GM19468 (cell line): Measurements from ENCODE around the gene B3GNT8.
"Not testable (repeated sequence)": the region's sequence is repeated elsewhere in the genome, so short reads cannot be mapped to it uniquely, and the experiment has no call there.

Source experiments
- ATAC-seq: cut with Tn5 transposase; IDR thresholded peaks from one replicate; pipeline ENCODE4 v1.9.1; 2021; ENCODE audit warnings: mild to moderate bottlenecking, moderate library complexity, moderate number of reproducible peaks; ENCODE audit not compliant: unreplicated experiment; ENCODE audit errors: extremely low read depth

The B3GNT8 gene, protein sequence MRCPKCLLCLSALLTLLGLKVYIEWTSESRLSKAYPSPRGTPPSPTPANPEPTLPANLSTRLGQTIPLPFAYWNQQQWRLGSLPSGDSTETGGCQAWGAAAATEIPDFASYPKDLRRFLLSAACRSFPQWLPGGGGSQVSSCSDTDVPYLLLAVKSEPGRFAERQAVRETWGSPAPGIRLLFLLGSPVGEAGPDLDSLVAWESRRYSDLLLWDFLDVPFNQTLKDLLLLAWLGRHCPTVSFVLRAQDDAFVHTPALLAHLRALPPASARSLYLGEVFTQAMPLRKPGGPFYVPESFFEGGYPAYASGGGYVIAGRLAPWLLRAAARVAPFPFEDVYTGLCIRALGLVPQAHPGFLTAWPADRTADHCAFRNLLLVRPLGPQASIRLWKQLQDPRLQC

DNA sequence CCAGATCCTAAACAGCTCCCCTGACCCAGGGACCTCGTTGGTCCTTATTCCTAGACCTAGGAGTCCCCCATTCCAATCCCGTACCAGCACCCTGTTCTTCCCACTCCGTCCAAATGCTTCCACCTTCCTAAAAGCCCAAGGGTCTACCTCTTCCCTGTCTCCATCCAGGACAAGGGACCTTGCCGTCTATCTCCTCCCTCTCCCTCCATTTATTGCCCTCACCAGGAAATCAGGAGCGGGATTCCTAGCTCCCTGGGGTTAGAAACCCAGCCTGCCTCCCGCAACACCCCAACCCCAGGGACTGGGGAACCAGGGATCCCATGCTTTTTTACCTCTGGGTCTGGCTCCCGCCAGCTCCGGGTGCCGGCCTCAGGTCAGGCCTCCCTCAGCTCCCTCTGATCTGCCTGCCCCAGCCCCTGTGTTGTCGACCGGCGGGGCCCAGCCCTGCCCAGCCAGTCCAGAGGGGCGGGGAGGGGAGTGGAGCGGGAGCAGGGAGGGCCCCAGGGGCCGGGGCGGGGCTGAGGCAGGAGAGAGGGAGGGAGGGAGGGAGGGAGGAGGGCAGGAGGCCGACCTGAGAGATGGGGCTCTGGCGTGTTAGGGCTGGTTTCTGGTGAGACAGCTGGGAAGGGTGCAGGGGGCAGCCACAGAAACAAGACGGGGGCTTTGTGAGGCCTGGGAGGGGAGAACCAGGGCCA is at the start of gene B3GNT8:
TSS of gene B3GNT8 (minus strand) at position 423 of the 695 bp plus-strand sequence. CDS start 596 bp downstream, outside the sequence.
- no peak for ATAC-seq

DNA sequence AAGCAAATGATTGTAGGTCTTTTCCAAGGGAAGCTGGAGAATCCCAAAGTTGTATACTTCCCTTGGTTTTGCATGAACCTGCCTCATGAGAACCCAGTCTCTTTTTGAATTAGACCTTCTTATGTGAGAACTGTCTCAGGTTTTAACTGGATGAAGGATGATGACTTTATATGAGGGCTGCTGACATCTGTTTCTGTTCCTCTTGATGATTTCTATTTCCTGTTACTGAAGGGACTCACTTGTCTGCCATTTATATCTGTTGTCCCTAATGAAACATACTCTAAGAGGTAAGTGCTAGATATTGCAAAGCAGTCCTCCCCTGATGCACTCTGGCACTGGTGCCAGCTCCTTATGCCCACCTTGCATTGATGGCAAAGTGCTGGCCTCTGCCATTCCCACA is 49.4 kb upstream of the B3GNT8 start:
- ATAC-seq, result no peak

DNA sequence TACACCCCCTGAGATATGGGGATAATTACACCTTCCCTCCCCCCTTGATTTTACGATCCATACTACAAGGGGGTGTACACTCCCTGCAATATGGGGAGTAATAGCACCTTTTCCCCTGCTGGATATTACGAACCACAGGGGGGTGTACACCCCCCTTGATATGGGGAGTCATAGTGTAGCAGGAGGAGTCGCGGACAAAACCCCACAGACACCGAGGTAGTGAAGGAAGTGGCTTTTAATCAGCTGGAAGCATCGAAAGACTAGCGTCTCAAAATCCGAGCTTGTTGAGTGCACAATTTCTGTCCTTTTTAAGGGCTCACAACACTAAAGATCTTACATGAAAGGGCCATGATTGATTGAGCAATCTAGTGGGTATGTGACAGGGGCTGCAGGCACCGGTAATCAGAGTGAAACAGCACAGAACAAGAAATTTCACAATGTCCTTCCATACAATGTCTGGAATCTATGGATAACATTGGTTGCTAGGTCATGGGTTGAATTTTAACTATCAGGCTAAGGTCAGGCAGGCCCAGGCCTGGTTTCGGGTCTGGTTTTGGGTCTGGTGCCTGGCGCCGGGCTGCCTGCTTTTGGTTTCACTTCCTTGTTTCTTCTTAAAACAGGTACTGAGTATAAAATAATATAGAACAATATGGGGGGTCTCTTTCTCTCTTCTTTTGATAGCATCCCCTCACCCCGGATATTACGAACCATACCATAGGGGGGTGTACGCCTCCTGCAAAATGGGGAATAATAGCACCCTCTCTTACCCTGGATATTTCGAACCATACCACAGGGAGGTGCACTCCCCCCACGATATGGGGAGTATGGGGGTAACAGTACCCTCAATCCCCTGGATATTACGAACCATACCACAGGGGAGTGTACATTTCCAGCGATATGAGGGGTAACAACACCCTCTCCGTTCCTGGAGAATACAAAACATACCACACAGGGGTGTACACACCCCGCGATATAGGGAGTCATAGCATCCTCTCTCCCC is 36.4 kb upstream of the B3GNT8 start:
- ATAC-seq, result not testable (repeated sequence)

DNA sequence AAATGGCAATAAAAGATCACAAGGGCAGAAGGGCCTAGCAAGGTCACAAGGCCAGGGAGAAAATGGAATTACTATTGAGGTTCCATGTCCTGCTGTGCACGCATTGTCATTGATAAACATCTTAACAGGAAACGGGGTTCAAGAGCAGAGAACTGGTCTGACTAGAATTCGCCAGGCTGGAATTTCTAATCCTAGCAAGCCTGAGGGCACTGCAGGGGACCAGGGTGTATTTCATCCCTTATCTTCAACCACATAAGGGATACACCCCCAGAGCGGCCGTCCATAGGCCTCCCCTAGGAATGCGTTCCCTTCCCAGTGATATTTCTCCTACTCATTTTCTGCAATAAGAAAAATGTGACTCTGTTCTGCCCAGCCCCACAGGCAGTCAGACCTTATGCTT is 35.3 kb upstream of the B3GNT8 start:
- no peak for ATAC-seq

DNA sequence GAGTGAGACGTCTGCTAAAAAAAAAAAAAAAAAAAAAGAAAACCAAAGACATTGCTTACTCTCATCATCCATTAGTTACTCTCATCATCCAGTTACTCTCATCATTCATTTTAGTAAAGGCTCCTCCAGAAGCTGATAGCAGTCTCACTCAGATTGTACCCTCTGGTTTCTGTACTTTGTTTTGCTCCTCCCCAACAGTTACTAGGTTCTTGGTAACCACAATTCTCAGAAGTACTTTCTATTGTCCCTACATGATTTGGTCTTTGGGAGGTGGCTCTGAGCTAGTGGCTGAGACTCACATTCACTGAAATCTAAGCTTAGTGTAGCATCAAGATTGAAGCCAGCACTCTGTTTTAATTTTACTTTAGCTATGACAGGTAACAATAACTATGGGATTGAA is 30.1 kb upstream of the B3GNT8 start:
- no peak for ATAC-seq

DNA sequence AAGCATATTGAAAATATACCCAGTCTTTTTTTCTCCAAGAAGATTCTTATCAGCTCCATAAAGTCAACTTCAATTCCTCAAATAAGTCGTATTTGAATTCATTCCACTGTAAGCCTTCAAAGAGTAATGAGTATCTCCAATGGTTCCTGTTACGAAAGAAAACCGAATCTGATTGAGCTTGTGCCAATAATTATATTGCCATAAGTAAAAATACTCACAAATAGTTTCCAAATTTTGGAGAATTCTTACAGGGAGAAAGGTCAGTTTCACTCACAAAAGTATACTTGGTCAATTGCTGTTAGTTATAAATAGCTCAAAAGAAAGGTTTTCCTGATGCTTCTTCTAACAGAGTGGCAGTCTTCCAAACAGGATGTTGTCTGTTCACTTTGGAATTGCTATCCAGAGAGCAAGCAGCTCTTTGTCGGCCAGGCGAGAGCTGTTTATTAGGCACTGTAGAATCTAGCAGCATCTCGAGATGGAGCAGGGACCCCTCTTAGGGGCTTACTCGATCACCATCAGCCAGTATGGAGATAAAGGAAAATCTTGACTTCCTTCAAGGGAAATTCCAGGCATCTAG is 29.3 kb upstream of the B3GNT8 start:
- no peak for ATAC-seq

DNA sequence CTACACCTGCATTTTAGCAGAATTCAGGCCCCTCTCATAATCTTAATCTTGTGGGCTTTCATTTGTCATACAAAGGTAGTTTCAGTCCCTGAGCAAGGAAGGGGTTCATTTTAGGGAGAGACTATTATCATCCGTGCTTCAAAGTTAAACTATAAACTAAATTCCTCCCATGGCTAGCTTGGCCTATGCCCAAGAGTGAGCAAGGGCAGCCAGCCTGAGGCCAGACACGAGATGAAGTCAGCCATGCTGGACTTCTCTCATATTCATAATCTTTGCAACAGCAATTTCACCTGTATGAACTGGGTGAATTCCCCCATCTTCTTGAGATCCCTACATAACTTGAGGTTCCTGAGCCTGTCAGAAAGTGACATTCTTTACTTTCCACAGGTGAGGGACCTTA is 28.8 kb upstream of the B3GNT8 start:
- ATAC-seq, result no peak

DNA sequence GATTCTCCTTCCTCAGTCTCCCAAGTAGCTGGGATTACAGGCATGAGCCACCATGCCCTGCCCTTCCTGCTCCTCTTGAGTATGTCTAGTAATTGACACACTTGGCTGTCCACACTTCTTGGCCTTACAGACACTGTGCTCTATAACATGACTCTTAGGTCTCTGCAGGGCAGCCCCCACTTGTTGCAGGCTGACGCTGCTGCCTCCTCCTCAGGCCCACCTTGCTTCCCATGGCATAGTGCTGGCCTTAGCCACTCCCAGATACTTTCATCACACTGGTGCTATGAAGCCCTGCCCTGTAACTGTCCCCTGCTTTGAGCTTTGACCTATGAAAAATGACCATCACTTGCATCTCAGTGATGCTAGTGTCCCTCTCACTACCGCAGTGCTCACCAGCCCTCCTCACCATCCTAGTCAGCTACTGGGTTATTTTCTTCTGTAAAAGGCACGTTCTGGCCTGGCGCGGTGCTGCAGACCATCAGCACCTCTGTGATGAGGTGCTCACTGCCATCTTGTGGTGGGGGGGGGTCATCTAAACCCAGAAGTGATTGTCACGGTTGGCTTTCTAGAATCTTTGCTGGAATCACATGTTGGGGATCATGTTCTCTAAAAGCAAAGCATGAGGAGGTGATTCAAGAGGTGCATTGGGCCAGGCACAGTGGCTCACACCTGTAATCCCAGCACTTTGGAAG is 25.6 kb upstream of the B3GNT8 start:
- ATAC-seq, result no peak

DNA sequence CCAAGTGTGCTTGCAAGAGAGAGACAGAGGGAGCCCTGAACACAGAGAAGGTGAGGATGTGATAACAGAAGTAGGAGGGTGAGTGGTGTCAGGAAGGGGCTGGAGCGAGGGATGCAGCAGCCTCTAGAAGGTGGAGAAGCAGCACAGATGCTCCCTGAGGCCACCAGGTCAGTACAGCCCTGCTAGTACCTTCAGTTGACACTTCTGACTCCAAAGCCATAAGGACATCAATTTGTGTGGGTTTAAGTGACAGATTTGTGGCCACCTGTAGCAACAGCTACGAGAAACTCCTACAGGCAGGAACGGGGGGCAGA is 22.6 kb upstream of the B3GNT8 start:
- ATAC-seq, result no peak

DNA sequence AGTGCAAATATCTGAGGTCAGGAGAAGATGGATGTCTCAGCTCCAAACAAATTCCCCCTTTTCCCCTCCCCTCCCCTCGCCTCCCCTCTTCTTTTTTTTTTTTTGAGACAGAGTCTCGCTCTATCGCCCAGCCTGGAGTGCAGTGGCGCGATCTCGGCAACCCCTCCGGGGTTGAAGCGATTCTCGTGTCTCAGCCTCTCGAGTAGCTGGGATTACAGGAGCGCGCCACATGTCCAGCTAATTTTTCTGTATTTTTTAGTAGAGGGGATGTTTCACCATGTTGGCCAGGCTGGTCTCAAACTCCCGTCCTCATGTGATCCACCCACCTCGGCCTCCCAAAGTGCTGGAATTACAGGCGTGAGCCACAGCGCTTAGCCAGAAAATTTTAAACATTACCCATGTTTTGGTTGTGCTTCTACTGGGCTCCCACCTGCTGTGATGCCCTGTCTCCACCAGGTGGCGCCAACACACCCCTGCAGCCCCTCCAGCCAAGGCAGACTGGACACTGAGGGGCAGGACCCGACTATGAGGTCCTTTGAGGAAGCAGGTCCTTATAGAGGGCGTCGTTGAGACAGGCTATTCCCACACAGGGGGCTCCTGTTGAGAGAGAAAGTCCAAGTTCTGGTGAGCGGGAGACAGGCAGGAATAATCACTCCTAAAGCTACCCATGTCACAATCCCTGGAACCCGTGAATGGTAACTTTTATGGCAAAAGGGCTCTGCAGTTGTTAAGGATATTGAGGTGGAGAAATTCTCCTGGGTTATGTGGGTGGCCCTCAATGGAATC is 22.1 kb upstream of the B3GNT8 start:
- no peak for ATAC-seq

DNA sequence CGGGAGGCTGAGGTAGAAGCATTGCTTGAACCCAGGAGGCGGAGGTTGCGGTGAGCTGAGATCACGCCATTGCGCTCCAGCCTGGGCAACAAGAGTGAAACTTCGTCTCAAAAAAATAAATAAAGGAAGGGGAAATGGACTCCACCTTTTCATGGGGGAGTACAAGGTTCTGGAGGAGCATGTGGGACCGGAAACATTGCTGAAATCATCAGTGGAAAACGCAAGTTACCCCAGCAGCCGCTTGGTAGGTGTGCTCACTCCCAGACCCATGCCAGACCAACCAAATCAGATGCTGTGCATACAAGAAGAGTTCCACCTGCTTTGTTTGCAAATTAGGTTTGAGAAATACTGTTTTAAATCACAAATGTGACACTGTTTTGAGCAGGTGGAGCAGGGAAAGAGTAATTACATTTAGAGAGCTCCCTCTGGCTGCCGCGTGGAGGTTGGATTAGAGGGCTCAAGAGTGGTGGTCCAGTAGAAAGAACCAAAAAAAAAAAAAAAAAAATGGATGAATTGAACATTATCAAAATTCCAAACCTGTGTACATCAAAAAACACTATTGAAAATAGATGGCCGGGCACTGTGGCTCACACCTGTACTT is 20.7 kb upstream of the B3GNT8 start:
- ATAC-seq, result no peak

DNA sequence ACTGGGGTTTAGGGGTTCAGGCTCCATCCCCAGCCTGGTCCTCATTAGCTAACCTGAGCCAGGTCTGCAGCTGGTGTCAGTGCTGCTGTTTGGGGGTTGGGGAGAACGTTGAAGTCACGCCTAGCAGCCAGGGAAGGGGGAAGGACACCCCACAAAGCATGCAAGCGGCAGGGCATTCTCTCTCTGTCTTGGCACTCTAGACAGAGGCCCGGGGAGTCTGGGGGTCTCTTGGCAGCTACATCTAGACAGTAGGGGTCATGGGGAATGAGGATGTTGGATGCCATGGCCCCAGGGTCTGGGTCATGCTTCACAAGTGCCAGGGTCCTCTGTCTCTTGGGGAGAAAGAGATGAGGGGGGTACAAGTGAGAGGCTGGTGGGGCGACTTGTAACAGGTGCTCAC is 18.4 kb upstream of the B3GNT8 start:
- ATAC-seq, result no peak

DNA sequence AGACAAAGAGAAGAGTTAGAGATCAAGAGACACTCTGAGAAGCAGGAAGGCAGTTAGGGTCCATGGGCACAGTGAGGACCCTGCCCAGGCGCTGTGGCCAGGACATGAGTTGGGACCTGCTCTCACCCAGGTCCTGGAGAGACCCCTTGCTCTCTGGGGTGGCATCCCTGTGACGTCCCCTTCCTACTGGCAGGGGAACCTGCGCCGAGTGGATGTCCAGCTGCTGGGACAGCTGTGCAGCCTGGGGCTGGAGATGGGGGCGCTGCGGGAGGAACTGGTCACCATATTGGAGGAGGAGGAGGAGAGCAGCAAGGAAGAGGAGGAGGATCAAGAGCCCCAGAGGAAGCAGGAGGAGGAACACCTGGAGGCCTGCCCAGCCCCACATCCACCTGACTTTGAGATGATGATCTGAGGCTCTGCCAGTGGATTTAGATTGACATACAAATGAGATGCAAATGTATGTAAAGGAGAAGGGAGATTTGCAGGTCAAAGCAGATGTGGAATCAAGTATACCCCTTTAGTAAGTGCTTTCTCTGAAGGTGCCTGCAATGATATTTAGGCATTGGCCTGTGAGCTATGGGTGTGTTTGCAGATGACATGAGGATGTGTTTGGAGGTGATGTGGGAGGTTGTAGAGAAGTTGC is 16.8 kb upstream of the B3GNT8 start:
- no peak for ATAC-seq

DNA sequence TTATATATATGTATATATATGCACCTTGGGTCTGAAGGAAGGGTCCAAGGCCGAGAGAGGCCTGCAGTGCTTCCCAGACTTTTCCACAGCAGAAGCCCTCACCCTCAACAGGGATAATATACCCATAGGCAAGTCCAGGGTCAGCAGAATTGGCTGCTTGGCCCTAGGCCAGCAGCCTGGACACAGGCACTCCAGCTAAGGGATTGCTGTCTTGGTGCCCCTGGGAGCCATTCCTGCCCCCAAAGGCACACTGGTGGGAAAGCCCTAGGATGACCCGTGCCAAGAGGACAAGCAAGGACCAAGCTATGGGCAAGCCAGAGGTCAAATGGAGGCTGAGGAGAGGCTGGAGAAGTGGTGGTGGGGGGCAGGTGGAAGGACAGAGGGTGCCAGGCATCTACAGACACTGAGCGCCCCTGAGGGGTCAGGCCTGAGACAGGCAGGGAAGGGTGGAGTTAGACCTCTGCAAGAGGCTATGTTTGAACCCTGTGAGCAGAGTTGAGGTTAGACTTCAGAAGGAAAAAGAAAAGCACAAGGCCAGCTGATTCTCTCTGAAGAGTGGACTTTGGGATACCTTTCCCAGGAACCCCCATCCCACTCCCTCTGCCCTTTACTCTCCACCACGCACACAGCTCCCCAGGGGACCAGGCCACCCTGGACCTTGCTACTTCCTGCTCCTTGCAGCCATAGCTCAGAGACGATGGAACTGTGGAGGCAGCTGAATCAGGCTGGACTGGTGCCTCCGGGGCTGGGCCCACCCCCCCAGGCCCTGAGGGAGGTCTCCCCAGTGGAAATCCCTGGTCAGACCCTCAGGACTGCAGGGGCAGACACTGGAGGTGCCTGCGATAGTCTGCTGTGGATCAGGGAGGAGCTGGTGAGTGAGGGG is 15.5 kb upstream of the B3GNT8 start, which contains the start of gene ERICH4:
TSS of gene ERICH4 (plus strand) at position 684 of the 883 bp plus-strand sequence. CDS start at position 698, 14 bp downstream.
- ATAC-seq, result no peak

DNA sequence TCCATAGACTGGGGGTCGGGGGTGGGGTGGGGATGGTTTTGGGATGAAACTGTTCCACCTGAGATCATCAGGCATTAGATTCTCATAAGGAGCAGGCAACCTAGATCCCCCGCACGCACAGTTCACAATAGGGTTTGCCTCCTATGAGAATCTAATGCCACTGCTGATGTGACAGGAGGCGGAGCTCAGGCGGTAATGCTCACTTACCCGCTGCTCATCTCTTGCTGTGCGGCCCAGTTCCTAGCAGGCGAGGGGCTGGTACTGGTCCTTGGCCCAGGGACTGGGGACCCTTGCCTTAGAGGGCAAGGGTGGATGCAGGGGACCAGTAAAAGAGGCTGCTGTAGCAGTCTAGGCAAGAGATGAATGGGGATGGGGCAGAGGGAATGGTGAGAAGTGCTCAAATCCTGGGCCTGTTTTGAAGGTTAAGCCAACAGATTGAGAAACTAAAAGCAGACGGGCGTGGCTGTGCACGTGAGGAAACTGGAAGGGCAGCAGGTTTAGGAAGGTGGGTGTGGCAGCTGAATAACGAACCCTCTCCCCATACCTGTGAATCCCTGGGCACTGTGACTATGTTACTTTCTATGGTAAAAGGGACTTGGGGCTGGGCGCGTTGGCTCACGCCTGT is 14.3 kb upstream of the B3GNT8 start:
- no peak for ATAC-seq

DNA sequence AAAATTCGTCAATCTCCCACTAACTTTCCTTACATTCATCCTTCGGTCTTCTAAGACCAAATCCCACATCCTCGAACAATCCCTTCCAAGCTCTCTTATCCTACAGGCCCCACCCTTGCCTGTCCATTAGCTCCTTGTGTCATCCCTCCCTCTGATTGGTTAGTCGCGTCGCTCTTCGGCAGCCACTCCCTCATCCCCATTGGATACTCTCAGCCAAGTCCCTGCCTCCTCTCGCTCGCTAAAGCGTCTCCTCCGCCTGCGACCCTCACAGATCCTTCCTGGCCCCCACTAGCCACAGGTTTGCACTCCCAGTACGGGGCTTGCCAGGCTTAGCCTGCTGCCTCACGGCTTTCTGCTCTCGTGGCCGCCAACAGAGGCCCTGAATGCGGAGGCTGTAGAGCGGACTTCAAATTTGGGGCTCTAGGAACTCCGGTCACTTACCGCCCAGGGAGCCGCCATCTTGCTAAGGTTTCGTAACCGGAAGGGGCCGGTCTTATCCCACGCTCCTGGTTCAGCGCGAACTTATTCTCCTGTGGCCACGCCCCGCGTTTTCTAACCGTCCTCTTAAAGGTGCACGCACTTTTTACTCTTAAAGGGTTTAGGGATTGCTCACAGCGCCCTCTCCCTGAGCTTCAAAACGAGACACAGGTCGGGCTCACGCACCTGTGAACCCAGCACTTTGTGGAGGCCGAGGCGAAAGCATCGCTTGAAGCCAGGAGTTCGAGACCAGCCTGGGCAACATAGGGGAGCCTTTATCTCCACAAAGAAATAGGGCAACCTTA is 12.5 kb upstream of the B3GNT8 start, which contains the start of gene DMAC2:
TSS of gene DMAC2 (minus strand) at position 472 of the 782 bp plus-strand sequence. CDS start at position 459, 13 bp downstream.
- ATAC-seq, result peak; percentile 19
